K562 (cell line): ENCODE results near the gene ARMC2. TPM values are rescaled to one million over a fixed set of nuclear protein-coding genes. Genes with fewer than 3 reads are reported as not detected.

Experiments used
- ATAC-seq: fragments of 200-7000 bp; cut with Tn5 transposase; 3 replicates; pipeline ENCODE4 v1.9.1; 2020; ENCODE audit warnings: moderate library complexity
- BruUV-seq: library from RNA; stranded (reverse); fragments of 400-500 nt; replicated peaks from 2 replicates; lab custom pipeline; 2021; lab: Mats Ljungman, UMichigan
- CTCF ChIA-PET: fragments of 300-600 bp; formaldehyde crosslinking; extraction: SDS; loops from one replicate; lab custom pipeline; 2021; ENCODE audit warnings: low intra/inter-chr PET ratio; lab: Yijun Ruan, JAX
- POLR2A ChIA-PET: fragments of 300-600, 350-650 bp; sonication (Branson Sonifier 250); formaldehyde crosslinking; extraction: SDS; loops from one replicate; lab custom pipeline; 2021; ENCODE audit warnings: antibody characterized with exemption, inconsistent platforms; lab: Yijun Ruan, JAX
- DNase-seq, 4 experiments: peaks; one replicate each; pipeline versions ENCODE4 v3.0.0 to v3.0.0-alpha.2; 2011 to 2018; ENCODE audit warnings: low spot score in 3 of 4, mixed read lengths in 3 of 4; ENCODE audit errors: extremely low read depth in 1 of 4
- FAIRE-seq: peaks from 2 replicates; lab custom pipeline; 2011; peaks lifted over from hg19 to GRCh38; lab: Jason Lieb, UNC
- H2AFZ ChIP-seq: 2 replicates; pipeline ENCODE4 v1.6.0; 2011; ENCODE audit warnings: low read depth, low read length, control low read depth, inconsistent platforms
- H3K27ac ChIP-seq: fragments of 200-600 bp; 3 replicates; pipeline ENCODE4 v1.8.0; 2011; ENCODE audit warnings: low read depth, mild to moderate bottlenecking, control low read depth, inconsistent platforms, low read length, moderate library complexity, mixed read lengths; ENCODE audit errors: extremely low read depth
- H3K27me3 ChIP-seq, 2 experiments: fragments of 300-600 bp in 1 of 2; 2 replicates in 1 of 2; 3 replicates in 1 of 2; pipeline versions ENCODE4 v1.6.0 to v1.8.0; 2011; ENCODE audit warnings: inconsistent platforms in 2 of 2, low read length in 2 of 2, mild to moderate bottlenecking in 1 of 2, mixed read lengths in 1 of 2, moderate library complexity in 1 of 2; ENCODE audit not compliant: control insufficient read depth in 2 of 2, insufficient read depth in 2 of 2
- H3K36me3 ChIP-seq: fragments of 300-600 bp; 3 replicates; pipeline ENCODE4 v1.8.0; 2011; ENCODE audit warnings: mild to moderate bottlenecking, low read length, inconsistent platforms; ENCODE audit not compliant: control insufficient read depth, insufficient read depth
- H3K4me1 ChIP-seq, 2 experiments: fragments of 200-600 bp in 1 of 2; replicated peaks in 1 of 2; 2 replicates in 1 of 2; 3 replicates in 1 of 2; pipeline versions ENCODE4 v1.5.1 to v1.8.0; 2011; ENCODE audit warnings: inconsistent platforms in 2 of 2, low read length in 2 of 2, mild to moderate bottlenecking in 1 of 2, mixed read lengths in 1 of 2, moderate library complexity in 1 of 2; ENCODE audit not compliant: control insufficient read depth in 2 of 2, insufficient read depth in 2 of 2
- H3K4me2 ChIP-seq: 2 replicates; pipeline ENCODE4 v1.6.1; 2011; ENCODE audit warnings: low read length, control low read depth, inconsistent platforms, mixed read lengths; ENCODE audit not compliant: insufficient read depth
- H3K4me3 ChIP-seq: fragments of 200-600 bp; sonication (generic), shearing (Covaris generic); 2 replicates; pipeline ENCODE4 v1.5.1; 2016; ENCODE audit warnings: control low read depth, inconsistent platforms
- H3K79me2 ChIP-seq: fragments of 200-600 bp; 3 replicates; pipeline ENCODE4 v1.8.0; 2011; ENCODE audit warnings: low read length, inconsistent platforms; ENCODE audit not compliant: control insufficient read depth, insufficient read depth
- H3K9ac ChIP-seq, 2 experiments: 2 replicates each; pipeline versions ENCODE4 v1.6.0 to v1.6.1; 2011; ENCODE audit warnings: low read depth in 2 of 2, low read length in 2 of 2, control low read depth in 1 of 2, inconsistent platforms in 1 of 2, mild to moderate bottlenecking in 1 of 2, mixed read lengths in 1 of 2; ENCODE audit not compliant: insufficient read depth in 1 of 2
- H3K9me1 ChIP-seq: one replicate; pipeline ENCODE4 v1.6.0; 2011; ENCODE audit warnings: inconsistent platforms, mild to moderate bottlenecking, low read length, moderate library complexity; ENCODE audit not compliant: control insufficient read depth, insufficient read depth
- H3K9me3 ChIP-seq: replicated peaks from 2 replicates; pipeline ENCODE4 v1.5.1; 2011; ENCODE audit warnings: low read depth, low read length, inconsistent platforms; ENCODE audit not compliant: control insufficient read depth, insufficient read depth
- H4K20me1 ChIP-seq: replicated peaks from 2 replicates; pipeline ENCODE4 v1.6.1; 2011; ENCODE audit warnings: low read length, inconsistent platforms, mixed read lengths; ENCODE audit not compliant: control insufficient read depth, insufficient read depth
- DPF2 ChIP-seq: fragments of 450-650 bp; IDR thresholded peaks from 2 replicates; pipeline ENCODE4 v1.6.1; 2016
- THRB ChIP-seq: fragments of 450-650 bp; formaldehyde crosslinking; conservative IDR thresholded peaks from 2 replicates; pipeline ENCODE4 v1.4.0; 2022; ENCODE audit warnings: mild to moderate bottlenecking, missing genetic modification characterization
- ZBTB9 ChIP-seq: fragments of 450-650 bp; formaldehyde crosslinking; IDR thresholded peaks from 2 replicates; pipeline ENCODE4 v1.4.0; 2020; ENCODE audit warnings: mild to moderate bottlenecking, moderate library complexity
- ZNF274 ChIP-seq: IDR thresholded peaks from 2 replicates; pipeline ENCODE4 v1.6.1; 2011; ENCODE audit warnings: low read depth, mild to moderate bottlenecking, low read length, moderate library complexity, borderline replicate concordance
- WGBS: fragments of 100-300 bp; shearing (Covaris generic); methylation state at CpG from one replicate; pipeline ENCODE4 v1.1.6; 2016; ENCODE audit warnings: low coverage, mixed read lengths; ENCODE audit not compliant: insufficient coverage; ENCODE audit errors: missing lambda C conversion rate; 5-methylcytosine and 5-hydroxymethylcytosine counted together
- in situ Hi-C: fragments of 300-500 bp; cut with MboI; formaldehyde crosslinking; loops from 4 replicates; pipeline ENCODE4 v1.15.0; 2018; ENCODE audit warnings: inconsistent platforms, mixed read lengths
- intact Hi-C: fragments of 100-400 bp; cut with micrococcal nuclease; formaldehyde crosslinking; loops from 2 replicates; pipeline ENCODE4 v1.14.2; 2022
- polyA plus RNA-seq, 8 experiments: library from polyadenylated mRNA; depleted of rRNA in 4 of 8; stranded (reverse) in 5 of 8; unstranded in 3 of 8; fragments of >200 nt; fragmentation: Nextera tagmentation in 2 of 8; fragmentation: Illumina TruSeq in 1 of 8; extraction: Ambion mirVana in 2 of 8; extraction: Trizol in 1 of 8; gene quantifications; 2 replicates each; pipeline versions ENCODE4 v1.2.1 to v1.2.3, GENCODE V29; 2011 to 2014; ENCODE audit warnings: inconsistent platforms in 1 of 8, missing spikeins in 1 of 8
- total RNA-seq, 7 experiments: library from RNA; depleted of rRNA in 6 of 7; stranded (reverse); fragments of >200 nt in 6 of 7; fragmentation: Illumina TruSeq in 2 of 7; extraction: Trizol in 2 of 7; gene quantifications; 2 replicates each; pipeline versions ENCODE4 v1.2.1 to v1.2.3, GENCODE V29; 2011 to 2021; ENCODE audit warnings: low replicate concordance in 1 of 7

ARMC2 gene
- total and polyA plus RNA-seq, 9 of the 15 experiments (the other 6 are each of a cell fraction or from before 2014, with no cell fraction given), result 0.14 to 3.0 (median 0.82) TPM

- no peak overlapping the region for H3K9ac ChIP-seq
- peaks cover 0 to 12% of the 10 kb centered on the region in 2 experiments; a peak in 2 of 5 replicates for H3K27me3 ChIP-seq
- no peak overlapping the region for H2AFZ ChIP-seq
- no peaks in the 10 kb centered on the region for H3K36me3 ChIP-seq
- H3K4me1 ChIP-seq, result no peaks in the 10 kb centered on the region
- H3K9me3 ChIP-seq, result no peaks in the 10 kb centered on the region
- DNase-seq, result no peak
- no peak for FAIRE-seq
- no TSS peak for BruUV-seq
- no peaks in the 10 kb centered on the region for H3K79me2 ChIP-seq
- H4K20me1 ChIP-seq, result no peaks in the 10 kb centered on the region
- POLR2A ChIA-PET, result no interaction called here
- no peak overlapping the region for H3K4me2 ChIP-seq
- no peak for ATAC-seq
- WGBS, result 29% methylated on average over 2 of the region's 2 CpGs
- intact Hi-C loops (no loop called here), in situ Hi-C loops (no loop called here)
- H3K9me1 ChIP-seq, result no peaks in the 10 kb centered on the region
- CTCF ChIA-PET, result no interaction called here
- H3K4me3 ChIP-seq, result no peak overlapping the region
- TF ChIP-seq ZNF274 (no peak), ZBTB9 (no peak), THRB (CRISPR knock-in tag) (0 out of 2 replicates have a peak, but pooled peaks have one; percentile 20), DPF2 (no peak)
- no peak overlapping the region for H3K27ac ChIP-seq
Measured at GRCh38 chr6:108870357-108870756, 22.1 kb downstream of the ARMC2 start.
